Measurements from ENCODE around the gene CFAP141.

GRCh38 chr1:154241703-154242351 lies 35.7 kb upstream of the CFAP141 start:
- TF ChIP-seq ATF2 (tag by site-specific recombination; IDR thresholded peaks at IDR 0.05; ENCODE audit: low read depth) (no peak), CTCF (tag by site-specific recombination; IDR thresholded peaks at IDR 0.05) (no peak), PRDM4 (tag by site-specific recombination; IDR thresholded peaks at IDR 0.05) (no peak), ZEB2 (tag by site-specific recombination; IDR thresholded peaks at IDR 0.05) (no peak), ZNF221 (tag by site-specific recombination; IDR thresholded peaks at IDR 0.05; ENCODE audit: borderline replicate concordance) (no peak), OVOL3 (tag by site-specific recombination; IDR thresholded peaks at IDR 0.05) (no peak), ZNF302 (tag by site-specific recombination; IDR thresholded peaks at IDR 0.05; ENCODE audit: low read depth) (no peak), ZNF624 (tag by site-specific recombination; IDR thresholded peaks at IDR 0.05) (no peak)
